ENCODE data around the gene OTC.

The OTC gene

DNA sequence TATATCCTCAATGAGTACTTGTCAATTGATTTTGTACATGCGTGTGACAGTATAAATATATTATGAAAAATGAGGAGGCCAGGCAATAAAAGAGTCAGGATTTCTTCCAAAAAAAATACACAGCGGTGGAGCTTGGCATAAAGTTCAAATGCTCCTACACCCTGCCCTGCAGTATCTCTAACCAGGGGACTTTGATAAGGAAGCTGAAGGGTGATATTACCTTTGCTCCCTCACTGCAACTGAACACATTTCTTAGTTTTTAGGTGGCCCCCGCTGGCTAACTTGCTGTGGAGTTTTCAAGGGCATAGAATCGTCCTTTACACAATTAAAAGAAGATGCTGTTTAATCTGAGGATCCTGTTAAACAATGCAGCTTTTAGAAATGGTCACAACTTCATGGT, at the start of gene OTC:
TSS of gene OTC (plus strand) at position 243 of the 400 bp plus-strand sequence. CDS start at position 336, 93 bp downstream.
- DNase-seq: no peak

DNA sequence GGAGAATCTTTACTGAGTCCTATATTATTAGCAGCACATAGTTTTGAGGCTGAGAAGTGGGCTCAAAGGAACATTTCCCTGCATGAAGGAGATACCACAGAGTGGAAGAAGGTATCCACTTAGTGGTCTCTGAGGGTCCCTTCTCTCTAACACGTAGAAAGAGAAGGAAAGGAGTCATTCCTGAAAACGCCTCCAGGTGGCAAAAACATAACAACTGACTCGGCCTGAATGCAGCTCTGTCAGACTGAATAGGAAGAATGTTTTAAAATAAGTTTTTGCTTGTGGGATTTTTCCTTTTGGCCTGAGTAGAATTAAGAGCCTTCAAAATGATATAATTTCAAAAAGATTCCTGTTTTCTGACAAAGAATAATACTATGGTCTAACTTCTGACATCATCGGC, 48.4 kb upstream of the OTC start:
- DNase-seq: no peak

DNA sequence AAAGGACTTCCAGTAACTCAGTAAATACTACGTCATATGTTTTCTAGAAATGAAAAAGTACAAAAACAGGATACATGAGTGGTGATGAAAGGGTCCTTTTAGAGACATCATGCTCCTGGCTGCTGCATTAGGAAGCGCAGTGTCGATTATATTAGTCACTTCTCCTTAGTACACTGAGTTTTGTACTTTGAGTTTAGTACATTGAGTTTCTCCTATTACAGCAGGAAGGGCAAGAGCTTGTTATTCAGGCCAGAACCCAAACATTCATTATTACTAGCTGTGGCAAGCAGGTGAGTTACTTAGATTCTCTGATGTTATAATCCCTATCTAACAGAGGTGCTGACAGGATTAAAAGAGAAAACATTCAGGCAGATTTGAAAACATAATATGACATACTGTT, 46.4 kb upstream of the OTC start:
- DNase-seq: no peak

DNA sequence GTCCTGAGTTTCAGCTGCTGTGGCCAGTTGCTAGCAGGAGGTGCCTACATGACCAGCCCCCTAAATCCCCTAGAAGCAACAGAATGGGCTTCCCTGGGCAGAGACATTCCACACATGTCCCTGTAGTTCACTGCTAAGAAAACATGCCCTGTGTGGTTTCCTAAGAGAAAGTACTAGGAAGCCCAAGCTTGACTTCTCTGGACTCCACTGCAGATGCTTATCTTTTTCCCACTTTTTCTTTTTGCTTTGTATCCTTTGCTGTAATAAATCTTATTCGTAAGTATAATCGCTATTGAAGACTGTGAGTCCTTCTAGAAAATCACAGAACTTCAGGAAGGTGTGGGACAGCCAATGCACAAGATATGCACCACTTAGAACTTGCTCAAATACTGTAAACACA, 40.7 kb upstream of the OTC start:
- DNase-seq: no peak

DNA sequence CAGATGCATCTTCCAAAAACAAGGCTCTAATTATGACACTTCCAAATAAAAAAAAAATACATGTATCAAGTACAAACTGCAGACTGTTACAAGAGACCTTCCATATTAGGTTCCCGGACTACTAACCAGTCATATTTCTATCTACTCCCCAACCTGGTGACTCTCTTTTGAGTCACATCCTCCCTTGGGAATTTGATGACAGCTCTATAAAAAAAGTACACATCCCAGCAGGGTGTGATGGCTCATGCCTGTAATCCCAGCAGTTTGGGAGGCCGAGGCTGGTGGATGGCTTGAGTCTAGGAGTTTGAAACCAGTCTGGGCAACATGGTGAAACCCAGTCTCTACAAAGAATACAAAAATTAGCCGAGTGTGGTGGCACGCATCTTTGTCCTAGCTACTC, 40.0 kb upstream of the OTC start:
- DNase-seq: no peak

DNA sequence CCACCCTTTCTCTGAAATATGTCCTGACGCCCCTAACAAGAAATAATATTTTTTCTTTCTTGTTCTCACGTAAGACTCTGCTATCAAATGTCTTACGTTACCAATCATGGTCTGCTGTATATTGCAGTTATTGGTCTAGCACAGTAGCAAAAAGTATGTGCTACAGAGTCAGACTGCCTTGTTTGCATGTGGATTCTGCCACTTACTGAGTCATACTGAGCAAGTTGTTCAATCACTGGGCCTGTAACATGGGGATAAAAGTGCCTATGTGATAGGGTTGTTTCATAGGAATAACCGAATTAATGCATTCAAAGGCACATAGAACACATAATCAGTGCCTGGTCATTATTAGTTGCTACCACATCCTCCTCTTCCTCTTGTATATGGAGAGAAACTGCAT, 39.2 kb upstream of the OTC start:
- no peak for DNase-seq

DNA sequence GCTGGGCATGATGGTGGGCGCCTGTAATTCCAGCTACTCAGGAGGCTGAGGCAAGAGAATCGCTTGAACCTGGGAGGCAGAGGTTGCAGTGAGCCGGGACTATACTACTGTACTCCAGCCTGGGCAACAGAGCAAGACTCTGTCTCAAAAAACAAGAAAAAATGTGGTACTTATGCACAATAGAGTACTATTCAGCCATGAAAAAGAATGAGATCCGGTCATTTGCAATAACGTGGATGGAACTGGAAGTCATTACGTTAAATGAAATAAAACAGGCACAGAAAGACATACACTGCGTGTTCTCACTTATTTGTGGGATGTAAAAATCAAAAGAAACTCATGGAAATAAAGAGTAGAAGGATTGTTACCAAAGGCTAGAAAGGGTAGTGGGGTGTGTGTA, 37.2 kb upstream of the OTC start:
- DNase-seq: no peak

DNA sequence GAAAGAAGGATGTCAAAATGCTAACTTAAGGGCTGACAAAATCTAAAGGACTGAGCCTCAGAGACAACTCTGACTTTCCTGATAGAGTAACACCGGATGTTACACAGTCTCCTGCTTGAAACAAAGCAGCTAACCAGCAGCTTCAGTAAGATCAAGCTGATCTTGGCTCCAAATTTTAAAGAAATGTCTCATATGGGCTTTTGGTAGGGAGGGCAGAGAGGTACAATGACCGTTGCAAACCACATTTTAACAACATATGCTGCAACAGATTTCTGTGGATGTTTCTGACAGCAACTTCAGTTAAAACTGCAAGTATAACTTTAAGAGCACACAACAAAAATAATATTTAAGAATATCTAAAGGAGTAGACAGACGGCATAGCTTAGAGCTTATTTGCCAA, 34.2 kb upstream of the OTC start:
- no peak for DNase-seq

DNA sequence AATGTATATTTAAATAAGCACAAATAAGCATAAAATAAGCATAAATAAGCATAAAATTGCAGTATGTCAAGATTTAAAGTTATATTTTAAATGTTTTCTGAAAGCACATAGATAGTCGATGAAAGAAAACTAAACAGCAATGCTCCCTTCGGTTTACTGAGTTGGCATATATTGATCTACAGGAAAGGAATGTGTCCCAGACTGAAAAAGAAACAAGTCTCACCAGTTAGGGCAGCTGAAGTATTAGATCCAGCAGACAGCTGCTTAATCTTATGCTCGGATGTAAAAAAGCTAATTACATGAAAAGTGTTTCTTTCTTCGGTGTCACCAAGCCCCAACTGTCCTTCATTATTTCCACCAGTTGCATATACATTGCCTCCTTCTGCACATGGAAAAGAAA, 33.8 kb upstream of the OTC start:
- DNase-seq: no peak

DNA sequence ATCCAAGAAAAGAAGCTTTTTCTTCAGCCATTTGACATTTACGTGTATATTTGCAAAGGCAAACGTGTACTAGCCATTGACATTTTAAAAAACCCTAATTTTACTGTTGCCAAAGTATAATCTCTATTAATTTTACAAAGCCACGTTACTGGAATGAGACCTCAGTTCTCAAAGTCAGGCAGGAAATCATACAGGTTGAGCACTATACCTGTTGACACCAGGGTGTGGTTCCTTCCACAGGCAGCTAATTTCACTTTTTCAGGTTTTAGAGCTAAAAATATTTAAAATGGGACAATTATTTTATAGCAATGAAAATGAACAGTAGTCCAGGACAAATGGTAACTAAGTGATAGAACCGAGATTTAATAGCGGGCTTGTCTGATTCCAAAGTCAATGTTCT, 31.6 kb upstream of the OTC start:
- DNase-seq: no peak

DNA sequence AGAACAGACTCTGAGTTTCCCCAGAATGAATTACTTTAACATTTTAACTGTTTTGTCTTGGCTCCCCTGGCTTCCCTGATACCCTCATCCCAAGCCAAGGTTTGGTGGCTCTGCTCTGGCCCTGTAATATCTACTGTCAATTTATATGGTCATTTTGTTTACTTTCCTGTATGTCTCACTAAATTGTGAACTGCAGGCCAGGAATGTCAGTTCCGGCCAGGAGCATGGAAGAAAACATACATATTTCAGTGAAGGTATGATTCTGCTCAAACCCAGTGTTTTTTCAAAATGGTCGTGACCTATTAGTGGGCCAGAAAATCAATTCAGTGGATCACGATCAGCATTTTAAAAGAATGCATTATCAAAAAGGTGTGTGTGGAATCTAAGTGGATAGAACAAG, 26.3 kb upstream of the OTC start:
- DNase-seq: no peak

DNA sequence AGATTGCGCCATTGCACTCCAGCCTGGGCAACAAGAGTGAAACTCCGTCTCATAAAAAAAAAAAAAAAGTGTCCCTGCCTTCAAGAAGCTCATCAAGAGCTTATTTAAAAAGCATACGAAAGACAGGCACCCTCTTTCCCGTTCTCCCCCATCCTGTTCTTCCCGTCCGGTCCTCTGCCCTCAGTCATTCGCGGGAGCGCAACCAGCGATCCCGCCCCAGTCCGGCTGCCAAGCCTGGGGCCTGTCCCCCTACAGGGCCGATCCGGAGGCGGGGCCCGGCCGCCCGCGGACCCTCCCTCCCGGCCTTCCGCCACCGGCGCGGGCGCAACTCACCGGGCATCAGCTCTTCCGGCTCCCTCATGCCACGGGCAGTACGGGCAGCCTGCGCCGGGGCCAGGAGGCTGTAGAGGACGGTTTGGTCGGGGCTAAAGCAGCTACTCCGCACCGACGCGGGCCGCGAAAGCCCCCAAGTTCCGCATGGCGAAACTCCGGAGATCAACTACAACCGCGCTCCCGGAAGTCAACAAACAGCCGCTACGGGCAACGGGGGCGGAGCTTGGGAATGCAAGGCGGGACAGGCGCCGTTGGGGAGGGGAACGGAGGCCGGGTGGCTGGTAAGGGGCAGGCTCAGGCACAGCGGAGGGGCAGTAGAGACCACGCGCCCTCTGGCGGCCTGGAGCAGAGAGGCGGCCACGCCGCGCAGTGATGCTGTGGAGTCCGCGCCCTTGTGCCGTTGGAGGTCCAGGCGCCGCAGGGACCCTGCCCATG, 25.2 kb upstream of the OTC start, which contains the start of gene RPGR:
TSS of gene RPGR (minus strand) at position 503 of the 768 bp plus-strand sequence. CDS start at position 361, 142 bp downstream.
- DNase-seq: peak; percentile 45

DNA sequence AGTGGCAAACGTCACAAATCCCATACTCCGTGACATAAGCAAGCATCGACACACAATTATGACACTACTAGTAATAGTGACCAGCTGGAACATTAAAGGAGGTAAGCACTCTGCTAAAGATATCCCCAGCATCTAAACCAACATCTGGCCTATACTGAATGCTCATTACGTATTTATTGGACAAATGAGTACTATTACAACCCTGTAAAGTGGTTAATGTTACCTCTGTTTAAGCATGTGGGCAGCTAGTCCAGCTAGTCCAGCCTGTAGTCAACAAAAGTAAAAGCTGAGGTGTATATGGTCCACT, 24.7 kb upstream of the OTC start:
- DNase-seq: no peak

DNA sequence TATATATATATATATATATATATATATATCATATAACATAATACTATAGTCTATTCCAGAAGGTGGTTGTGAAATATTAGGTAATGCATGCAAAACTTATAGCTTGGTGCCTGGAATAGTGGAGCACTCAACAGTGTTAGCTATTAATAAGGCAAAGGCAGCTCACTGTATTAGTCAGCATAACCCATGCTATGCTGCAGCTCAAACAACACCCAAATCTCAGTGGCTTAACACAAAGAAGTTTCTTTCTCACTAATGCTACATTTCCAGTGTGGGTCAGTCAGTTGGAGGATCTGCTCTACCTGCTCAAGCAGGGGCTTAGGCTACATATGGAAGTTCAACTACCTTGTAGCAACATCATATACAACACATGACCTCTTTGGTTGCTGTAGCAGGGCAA, 19.9 kb upstream of the OTC start:
- DNase-seq: no peak

DNA sequence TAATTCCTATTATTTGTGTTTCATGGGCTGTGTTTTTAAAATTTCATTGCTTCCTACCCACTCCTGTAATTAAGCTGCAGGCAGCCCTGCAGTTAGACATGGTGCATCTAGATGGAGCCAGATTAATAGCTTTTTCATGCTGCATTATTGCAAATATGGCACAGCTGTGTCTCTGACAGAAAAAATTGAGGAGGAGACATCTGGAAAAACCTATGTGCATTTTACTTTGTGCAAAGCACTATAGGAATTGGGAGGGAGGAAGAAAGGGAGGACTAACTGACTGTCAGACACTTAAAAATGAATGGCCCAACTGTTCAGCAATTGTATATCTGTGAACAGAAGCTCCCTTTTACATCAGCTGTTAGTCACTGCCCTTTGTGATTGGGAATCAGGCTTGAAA, 17.0 kb upstream of the OTC start:
- DNase-seq: no peak

DNA sequence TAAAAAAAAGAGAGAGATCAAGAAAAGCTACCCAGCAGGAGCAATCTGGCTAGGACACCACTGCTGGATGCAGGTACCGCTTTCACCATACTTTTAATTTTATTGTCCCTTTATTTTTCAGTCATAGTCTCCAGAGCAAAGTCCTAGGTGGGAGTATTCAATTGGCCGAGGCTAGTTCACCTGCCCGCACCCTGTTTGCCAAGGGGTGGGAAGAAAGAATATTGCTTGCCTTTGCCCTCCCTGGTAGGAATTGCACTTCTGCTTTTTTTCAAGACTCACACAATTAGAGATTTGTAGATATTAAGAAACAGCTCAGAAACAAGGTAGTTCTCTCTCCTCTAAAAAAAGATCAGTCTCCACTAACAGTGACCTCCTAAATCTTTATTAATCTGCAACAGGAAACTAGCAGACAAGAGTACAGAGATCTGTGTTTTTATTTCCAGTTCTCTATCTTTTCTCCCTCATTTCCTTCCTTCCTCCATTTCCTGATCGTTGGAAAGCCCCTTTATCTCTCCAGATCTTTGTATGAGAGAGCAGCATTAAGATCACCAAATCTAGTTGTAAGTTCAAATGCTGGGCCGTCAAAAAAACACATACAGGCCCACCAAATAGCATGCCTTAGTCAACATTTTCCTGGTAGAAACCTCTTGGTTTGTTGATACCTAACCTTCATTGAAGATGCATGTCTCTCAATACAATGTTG, 15.7 kb upstream of the OTC start:
- DNase-seq: no peak

DNA sequence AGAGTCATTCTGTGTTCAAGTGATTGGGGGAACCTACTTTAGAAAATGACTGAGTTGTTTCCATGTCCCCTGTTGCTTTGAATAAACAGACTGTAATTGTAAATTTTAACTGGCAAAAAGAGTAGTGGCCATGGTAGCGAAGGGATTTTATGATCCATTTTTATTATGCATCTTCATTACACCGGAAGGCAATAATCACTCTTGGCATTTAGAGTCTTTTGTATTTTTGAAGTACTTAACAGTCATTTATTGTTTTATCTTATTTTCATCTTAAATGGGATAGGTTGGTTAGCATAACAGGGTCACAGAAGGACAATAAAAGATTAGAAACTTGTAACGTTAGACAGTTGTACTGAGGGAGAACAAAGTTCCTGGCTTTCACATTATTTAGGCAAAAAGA, 11.0 kb upstream of the OTC start:
- DNase-seq: no peak

DNA sequence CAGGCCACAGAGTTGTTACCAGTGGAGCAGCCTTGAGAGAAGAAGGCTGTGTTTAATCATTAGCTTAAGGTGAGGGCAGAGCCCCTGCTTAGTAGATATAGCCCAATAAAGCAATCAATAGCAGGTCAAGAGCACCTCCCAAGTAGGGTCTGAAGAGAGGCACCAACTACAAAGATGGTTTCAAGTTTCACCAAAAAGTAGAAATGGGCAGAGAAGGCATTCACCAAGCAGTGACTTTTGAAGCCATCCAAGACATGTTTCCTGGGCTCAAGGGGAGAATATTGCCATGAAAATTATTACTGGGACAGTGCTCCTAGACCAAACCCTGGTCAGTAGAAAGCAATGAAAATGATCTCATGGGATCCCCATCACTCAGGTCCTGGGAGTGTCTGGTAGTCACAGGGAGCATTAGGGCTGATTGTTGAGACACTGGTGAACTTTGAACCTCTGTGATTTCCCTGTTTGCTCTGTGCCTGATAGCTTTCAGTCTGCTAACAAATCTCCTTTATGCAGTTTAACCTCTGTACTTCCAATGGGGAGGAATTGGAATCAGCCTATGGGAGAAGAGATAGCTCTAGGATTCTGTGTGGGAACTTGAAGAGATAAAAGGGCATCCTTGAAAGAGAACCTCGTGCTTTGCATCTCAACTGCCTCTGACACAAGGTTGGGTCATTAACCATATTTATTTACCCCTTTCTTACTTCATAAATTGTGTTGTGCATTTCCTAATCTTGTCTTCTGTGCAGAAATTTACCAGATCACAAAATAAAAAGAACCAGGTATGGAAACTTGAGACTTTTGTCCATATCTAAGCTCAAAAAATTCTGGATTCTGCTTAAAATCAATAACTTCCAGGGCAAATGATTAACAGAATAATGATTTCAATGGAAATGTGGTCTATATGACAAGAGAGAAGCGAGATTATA, 9.3 kb upstream of the OTC start:
- DNase-seq: no peak

DNA sequence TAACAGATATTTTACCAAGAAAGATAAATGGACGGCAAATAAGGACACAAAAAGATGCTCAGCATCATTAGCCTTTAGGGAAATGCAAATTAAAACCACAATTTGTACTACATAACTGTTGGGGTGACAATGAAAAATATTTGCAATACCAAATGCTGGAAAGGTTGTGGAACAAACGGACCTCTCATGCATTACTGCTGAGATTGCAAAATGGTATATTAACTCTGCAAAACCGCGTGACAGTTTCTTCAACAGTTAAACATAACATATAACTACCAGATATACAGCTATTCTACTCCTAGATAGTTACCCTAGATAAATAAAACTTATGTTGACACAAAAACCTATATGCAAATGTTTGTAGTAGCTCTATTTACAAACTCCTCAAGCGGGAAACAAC, 6.3 kb upstream of the OTC start:
- DNase-seq: no peak

DNA sequence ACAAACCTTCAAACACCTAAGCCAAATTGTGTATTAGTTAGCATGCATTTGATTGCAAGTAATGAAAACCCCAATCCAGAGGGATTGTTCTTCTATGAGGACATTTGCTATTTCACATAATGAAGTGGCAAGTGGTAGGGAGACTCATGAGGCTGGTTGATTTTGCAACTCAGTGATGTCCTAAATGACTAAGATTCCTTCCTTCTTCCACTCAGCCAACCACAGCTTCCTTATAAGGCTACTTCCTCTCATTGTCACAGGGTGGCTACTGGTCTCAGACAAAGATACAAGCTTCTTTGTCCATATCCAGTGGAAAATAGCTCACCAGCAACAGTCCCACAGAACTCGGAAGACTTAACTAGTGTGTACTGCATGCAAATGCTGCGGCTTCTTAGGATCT, 5.3 kb upstream of the OTC start:
- no peak for DNase-seq

DNA sequence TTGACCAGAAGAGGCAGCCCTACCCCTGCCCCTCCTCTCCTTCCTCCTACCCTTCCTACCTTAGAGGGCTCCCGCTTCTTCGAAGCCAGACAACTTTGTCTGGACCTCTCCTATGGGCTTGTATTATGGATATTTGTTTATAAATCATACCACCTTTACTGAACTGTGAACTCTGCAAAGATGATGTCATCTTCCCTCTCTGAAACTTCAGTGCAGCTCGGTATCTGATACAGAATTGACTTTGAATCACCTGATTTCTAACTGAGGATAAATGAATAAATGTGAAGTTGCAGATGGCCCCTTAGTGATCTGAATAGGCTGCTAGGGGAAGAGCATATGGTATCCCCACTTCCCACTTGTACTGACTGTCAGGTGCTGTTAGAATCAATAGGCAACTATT, 1.1 kb upstream of the OTC start:
- no peak for DNase-seq

DNA sequence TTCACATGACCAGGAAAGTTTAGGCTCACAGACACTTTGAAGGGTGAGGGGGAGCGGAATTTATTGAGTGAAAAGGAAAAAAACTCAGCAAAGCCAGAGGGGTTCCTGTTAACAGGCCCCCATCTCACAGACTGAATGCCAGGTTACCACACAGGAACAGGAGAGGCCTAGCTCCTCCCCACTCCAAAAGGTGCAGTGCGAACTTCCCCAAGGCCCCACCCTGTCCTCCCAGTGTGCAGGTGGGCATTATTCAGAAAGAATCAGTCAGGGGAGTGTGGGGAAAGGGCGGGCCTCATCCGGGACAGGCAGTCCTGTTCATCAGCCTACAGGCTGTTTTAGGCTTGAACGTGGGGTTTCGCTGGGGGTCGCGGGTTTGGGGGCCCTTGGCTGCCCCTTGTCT, 4.0 kb downstream of the OTC start:
- DNase-seq: no peak

DNA sequence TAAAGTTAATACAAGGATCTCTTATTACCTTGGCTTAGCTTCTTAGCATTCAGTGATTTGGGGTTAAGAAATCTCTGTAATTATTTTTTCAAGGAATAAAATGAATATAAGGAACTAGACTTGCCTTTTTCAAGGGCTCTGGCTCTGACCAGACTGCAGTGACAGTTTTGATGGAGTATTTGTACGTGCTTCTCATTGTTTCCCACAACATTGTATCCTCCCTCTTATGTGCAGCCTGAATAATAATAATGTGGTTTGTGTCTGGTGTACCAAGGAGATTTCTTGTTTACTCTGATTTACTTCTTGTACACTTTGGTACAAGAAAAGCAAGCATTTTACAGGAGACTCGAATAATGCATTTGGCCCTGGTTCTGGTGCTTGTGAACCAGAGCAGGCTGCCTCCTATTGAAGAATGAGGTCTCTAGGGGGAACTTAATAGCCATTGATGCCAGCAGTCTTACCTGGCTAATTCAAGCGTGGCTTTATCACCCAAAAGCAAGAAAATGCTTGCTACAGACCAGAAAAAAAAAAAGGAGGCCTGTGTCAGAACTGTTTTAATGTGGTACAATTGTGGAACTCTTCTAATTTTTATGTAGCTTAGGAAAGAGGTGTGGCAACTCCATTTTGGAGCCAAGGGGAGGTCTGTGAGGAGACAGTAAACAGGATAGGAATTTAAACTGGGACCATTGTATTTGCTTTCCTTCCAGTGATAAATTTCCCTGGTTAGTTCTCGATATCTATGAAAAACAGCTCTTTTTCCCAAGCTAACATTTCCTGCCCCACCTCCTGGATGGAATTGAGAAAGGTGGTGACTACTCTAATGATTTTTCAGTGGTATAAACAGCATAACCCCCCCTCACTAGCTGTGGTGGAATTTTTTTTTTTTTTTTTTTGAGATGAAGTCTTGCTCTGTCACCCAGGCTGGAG, 5.6 kb downstream of the OTC start:
- DNase-seq: no peak

All from SHP77 treated with DMSO at 0.1 percent for 48 hours (cell line).